A673 (cell line): ENCODE measurements around the gene OTOP3. TPM values are rescaled to one million over a fixed set of nuclear protein-coding genes. Genes with fewer than 3 reads are reported as not detected.

Experiments used
- BruUV-seq: library from RNA; stranded (reverse); fragments of 400-500 nt; replicated peaks from 2 replicates; lab custom pipeline; 2021; lab: Mats Ljungman, UMichigan
- CTCF ChIA-PET: fragments of 300-600 bp; sonication (Branson Sonifier 250); formaldehyde crosslinking; loops from one replicate; lab custom pipeline; 2022; ENCODE audit warnings: antibody characterized with exemption; lab: Charles Lee
- POLR2A ChIA-PET: fragments of 300-600 bp; sonication (Branson Sonifier 250); formaldehyde crosslinking; loops from one replicate; lab custom pipeline; 2022; ENCODE audit warnings: antibody characterized with exemption; ENCODE audit not compliant: low non-redundant PET; lab: Charles Lee
- DNase-seq: peaks from one replicate; pipeline ENCODE4 v3.0.0-alpha.2; 2015; ENCODE audit warnings: low spot score
- H3K27ac ChIP-seq: fragments of 200-600 bp; sonication (generic); 2 replicates; pipeline ENCODE4 v1.5.1; 2016; ENCODE audit warnings: mixed run types, low read depth, mild to moderate bottlenecking, mixed read lengths, antibody characterized with exemption, low read length; ENCODE audit not compliant: poor library complexity, severe bottlenecking
- H3K27me3 ChIP-seq: fragments of 200-600 bp; sonication (generic); replicated peaks from 2 replicates; pipeline ENCODE4 v1.6.1; 2017; ENCODE audit warnings: mixed run types, low read depth, mild to moderate bottlenecking, mixed read lengths, antibody characterized with exemption, low read length; ENCODE audit not compliant: insufficient read depth, poor library complexity
- H3K36me3 ChIP-seq: fragments of 200-600 bp; sonication (generic); 2 replicates; pipeline ENCODE4 v1.6.1; 2016; ENCODE audit warnings: mixed run types, mild to moderate bottlenecking, mixed read lengths, antibody characterized with exemption, low read length; ENCODE audit not compliant: insufficient read depth, poor library complexity, severe bottlenecking
- H3K4me1 ChIP-seq: fragments of 200-600 bp; sonication (generic); 2 replicates; pipeline ENCODE4 v1.6.1; 2017; ENCODE audit warnings: mixed run types, mild to moderate bottlenecking, mixed read lengths, antibody characterized with exemption, low read length; ENCODE audit not compliant: insufficient read depth, poor library complexity, severe bottlenecking
- H3K4me3 ChIP-seq: fragments of 200-600 bp; sonication (generic); 2 replicates; pipeline ENCODE4 v1.5.1; 2016; ENCODE audit warnings: low read depth, mixed run types, mild to moderate bottlenecking, mixed read lengths, low read length; ENCODE audit not compliant: poor library complexity, severe bottlenecking
- H3K9me3 ChIP-seq: fragments of 200-600 bp; sonication (generic); 2 replicates; pipeline ENCODE4 v1.6.1; 2016; ENCODE audit warnings: mixed run types, low read depth, mild to moderate bottlenecking, mixed read lengths, antibody characterized with exemption, low read length; ENCODE audit not compliant: poor library complexity, severe bottlenecking
- EZH2 ChIP-seq: fragments of 200-600 bp; sonication (generic); IDR thresholded peaks from 2 replicates; pipeline ENCODE4 v1.6.1; 2017; ENCODE audit warnings: borderline replicate concordance, low read depth, mild to moderate bottlenecking, mixed read lengths, antibody characterized with exemption, low read length; ENCODE audit not compliant: poor library complexity, severe bottlenecking
- intact Hi-C: fragments of 100-400 bp; cut with micrococcal nuclease; formaldehyde crosslinking; loops from one replicate; pipeline ENCODE4 v1.10.0; 2022; ENCODE audit not compliant: unreplicated experiment
- total RNA-seq: library from RNA; stranded (reverse); gene quantifications from 2 replicates; pipeline ENCODE4 v1.2.3, GENCODE V29; 2021
- TF ChIP-seq, protein P1 (sequence below): fragments of 300-800, 200-600 bp; sonication (generic); conservative IDR thresholded peaks from 2 replicates; pipeline ENCODE4 v1.5.1; 2017; ENCODE audit warnings: low read depth, mild to moderate bottlenecking, antibody characterized with exemption, low read length, moderate library complexity, mixed read lengths

Gene OTOP3
- total RNA-seq, 1 experiment from 2014 or later = not detected

DNA sequence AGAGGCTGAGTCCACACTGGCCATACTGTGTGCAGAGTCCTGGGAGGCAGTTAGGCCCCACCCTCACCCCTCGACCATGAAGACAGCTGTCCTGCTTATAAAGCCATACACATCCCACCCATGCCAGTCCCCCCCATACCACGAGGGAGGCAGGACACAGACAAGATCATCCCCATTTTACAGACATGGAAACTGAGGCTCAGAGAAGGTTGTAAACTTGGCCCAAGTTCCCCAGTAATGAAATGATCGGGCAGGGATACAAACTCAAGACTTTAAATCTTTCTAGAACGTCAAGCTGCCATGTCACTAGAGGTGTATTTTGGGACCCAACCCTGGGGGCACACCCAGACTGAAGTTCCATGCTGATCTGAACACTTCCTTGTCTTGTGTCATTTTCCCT, 20.4 kb downstream of the OTOP3 start:
- H3K4me1 ChIP-seq = no peaks in the 10 kb centered on the region
- no peak overlapping the region for H3K27ac ChIP-seq
- intact Hi-C loops = loop anchor here (5.0 to 10.0 kb wide), 2 partner anchors 211 to 299 kb away; partner anchors contain the start of gene NHERF1
- TF ChIP-seq, protein P1, sequence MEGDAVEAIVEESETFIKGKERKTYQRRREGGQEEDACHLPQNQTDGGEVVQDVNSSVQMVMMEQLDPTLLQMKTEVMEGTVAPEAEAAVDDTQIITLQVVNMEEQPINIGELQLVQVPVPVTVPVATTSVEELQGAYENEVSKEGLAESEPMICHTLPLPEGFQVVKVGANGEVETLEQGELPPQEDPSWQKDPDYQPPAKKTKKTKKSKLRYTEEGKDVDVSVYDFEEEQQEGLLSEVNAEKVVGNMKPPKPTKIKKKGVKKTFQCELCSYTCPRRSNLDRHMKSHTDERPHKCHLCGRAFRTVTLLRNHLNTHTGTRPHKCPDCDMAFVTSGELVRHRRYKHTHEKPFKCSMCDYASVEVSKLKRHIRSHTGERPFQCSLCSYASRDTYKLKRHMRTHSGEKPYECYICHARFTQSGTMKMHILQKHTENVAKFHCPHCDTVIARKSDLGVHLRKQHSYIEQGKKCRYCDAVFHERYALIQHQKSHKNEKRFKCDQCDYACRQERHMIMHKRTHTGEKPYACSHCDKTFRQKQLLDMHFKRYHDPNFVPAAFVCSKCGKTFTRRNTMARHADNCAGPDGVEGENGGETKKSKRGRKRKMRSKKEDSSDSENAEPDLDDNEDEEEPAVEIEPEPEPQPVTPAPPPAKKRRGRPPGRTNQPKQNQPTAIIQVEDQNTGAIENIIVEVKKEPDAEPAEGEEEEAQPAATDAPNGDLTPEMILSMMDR = no peak
- TF ChIP-seq EZH2 = no peak
- H3K4me3 ChIP-seq = no peak overlapping the region
- CTCF ChIA-PET = no interaction called here
- BruUV-seq = no TSS peak
- H3K27me3 ChIP-seq = peaks cover 39% of the 10 kb centered on the region
- H3K36me3 ChIP-seq = no peaks in the 10 kb centered on the region
- POLR2A ChIA-PET = no interaction called here
- H3K9me3 ChIP-seq = no peaks in the 10 kb centered on the region
- DNase-seq = no peak

DNA sequence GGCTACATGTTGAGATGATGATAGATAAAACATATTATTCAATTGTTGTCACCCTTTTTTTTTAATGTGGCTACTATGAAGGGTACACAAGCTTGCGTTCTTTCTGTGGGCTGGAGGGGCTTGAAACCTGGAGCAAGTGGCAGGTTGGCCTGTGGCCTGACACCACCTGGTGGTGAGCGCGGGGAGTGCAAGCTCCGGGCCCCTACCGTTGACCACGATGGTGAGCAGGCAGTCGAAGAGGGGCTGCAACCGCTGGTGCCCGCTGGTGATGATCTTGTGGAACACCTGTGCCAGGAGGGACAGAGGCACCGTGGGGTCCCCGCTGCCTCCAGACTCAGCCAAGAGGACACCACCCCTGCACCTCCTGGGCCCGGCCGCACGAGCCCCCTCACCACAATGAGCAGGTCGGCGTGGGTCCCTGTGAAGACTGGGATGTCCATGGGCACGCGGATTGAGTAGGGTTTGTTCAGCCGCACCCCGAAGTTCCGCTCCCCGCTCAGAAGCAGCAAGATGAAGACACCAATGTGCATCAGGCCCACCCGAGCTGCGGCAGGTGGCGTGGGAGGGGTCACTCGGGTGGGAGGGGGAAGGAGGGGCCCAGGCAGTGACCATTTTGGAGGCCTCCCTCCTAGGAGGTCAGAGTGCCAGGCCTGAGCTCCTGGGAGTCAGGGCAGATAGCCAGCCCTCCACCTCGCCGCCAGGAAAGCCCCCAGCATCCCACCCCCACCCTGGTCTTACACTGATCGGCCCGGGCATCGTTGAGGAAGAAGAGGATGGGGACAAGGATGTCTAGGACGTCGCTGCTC, 22.4 kb downstream of the OTOP3 start:
- H3K4me1 ChIP-seq = no peaks in the 10 kb centered on the region
- H3K9me3 ChIP-seq = no peaks in the 10 kb centered on the region
- intact Hi-C loops = loop anchor here (1.0 to 10.0 kb wide), 4 partner anchors 35 to 301 kb away; partner anchors contain the start of genes NHERF1 and USH1G
- H3K27me3 ChIP-seq = peaks cover 18% of the 10 kb centered on the region
- no peak overlapping the region for H3K4me3 ChIP-seq
- POLR2A ChIA-PET = no interaction called here
- CTCF ChIA-PET = interaction anchor here (0.5 to 2.1 kb wide), 11 partner anchors 9 to 301 kb away, joined by 3 to 15 read pairs (median 3); partner anchors contain the start of genes MRPL58 and OTOP2
- peak; percentile 73 for DNase-seq
- no peak for TF ChIP-seq EZH2
- TF ChIP-seq, protein P1 = peak; percentile 93
- H3K27ac ChIP-seq = no peak overlapping the region
- BruUV-seq = no TSS peak
- no peaks in the 10 kb centered on the region for H3K36me3 ChIP-seq

- ChIA-PET CTCF (interaction anchor here (0.6 to 2.3 kb wide), 8 partner anchors 11 to 433 kb away, joined by 3 to 24 read pairs (median 7); partner anchors contain the start of genes CDR2L, HID1 and MRPL58), POLR2A (interaction anchor here (0.6 kb wide), 1 partner anchor 325 kb away, joined by 22 read pairs; no protein-coding TSS in a partner anchor)
- intact Hi-C loops = loop anchor here (2.0 to 10.0 kb wide), 5 partner anchors 72 to 453 kb away; partner anchors contain the start of gene NHERF1
- H3K27me3 ChIP-seq = peaks cover 3% of the 10 kb centered on the region
- no peaks in the 10 kb centered on the region for H3K9me3 ChIP-seq
- H3K27ac ChIP-seq = no peak overlapping the region
- no peak for DNase-seq
- TF ChIP-seq EZH2 = no peak
- H3K4me1 ChIP-seq = no peaks in the 10 kb centered on the region
- BruUV-seq = no TSS peak
- H3K36me3 ChIP-seq = no peaks in the 10 kb centered on the region
- no peak overlapping the region for H3K4me3 ChIP-seq
These were observed 24.3 kb downstream of the OTOP3 start for GRCh38 chr17:74959826-74960515.
